CD4-positive, alpha-beta memory T cell (primary cell): ENCODE results near the gene LYPLAL1. TPM values are rescaled to one million over a fixed set of nuclear protein-coding genes. Genes with fewer than 3 reads are reported as not detected.

Experiments
- CTCF ChIA-PET: fragments of 350-600 bp; sonication (Branson Sonifier 250); formaldehyde crosslinking; loops from one replicate; lab custom pipeline; 2021; ENCODE audit warnings: inconsistent platforms; ENCODE audit not compliant: partially characterized antibody; lab: Charles Lee
- POLR2A ChIA-PET: fragments of 350-600 bp; sonication (Branson Sonifier 250); formaldehyde crosslinking; loops from one replicate; lab custom pipeline; 2021; ENCODE audit not compliant: partially characterized antibody; lab: Charles Lee
- DNase-seq, 5 donors: peaks; one replicate each; pipeline versions ENCODE4 v3.0.0 to v3.0.0-alpha.2; 2020 to 2022; ENCODE audit warnings: mixed read lengths in 1 of 5
- H3K27ac ChIP-seq: one replicate; pipeline ENCODE4 v1.7.0; 2013; ENCODE audit warnings: low read depth, low read length
- H3K27me3 ChIP-seq: 2 replicates; pipeline ENCODE4 v1.7.0; 2013; ENCODE audit warnings: mild to moderate bottlenecking, low read length, moderate library complexity; ENCODE audit not compliant: insufficient read depth
- H3K36me3 ChIP-seq: 2 replicates; pipeline ENCODE4 v1.7.0; 2013; ENCODE audit warnings: mild to moderate bottlenecking, low read length, moderate library complexity; ENCODE audit not compliant: insufficient read depth
- H3K4me1 ChIP-seq: 2 replicates; pipeline ENCODE4 v1.7.0; 2013; ENCODE audit warnings: mild to moderate bottlenecking, low read length, moderate library complexity; ENCODE audit not compliant: insufficient read depth
- H3K4me3 ChIP-seq, 2 donors: one replicate each; pipeline ENCODE4 v1.7.0; 2013; ENCODE audit warnings: low read length in 2 of 2, mild to moderate bottlenecking in 1 of 2
- H3K9me3 ChIP-seq, 2 donors: one replicate each; pipeline ENCODE4 v1.7.0; 2013; ENCODE audit warnings: low read length in 2 of 2, control low read depth in 1 of 2; ENCODE audit not compliant: control insufficient read depth in 1 of 2
- H3K27ac Mint-ChIP-seq, 7 donors: one replicate each; pipeline ENCODE4 v1.8.0; 2020 to 2021; ENCODE audit warnings: mixed read lengths in 7 of 7, mild to moderate bottlenecking in 6 of 7, inconsistent platforms in 3 of 7, moderate library complexity in 3 of 7
- H3K27me3 Mint-ChIP-seq, 2 donors: one replicate each; pipeline ENCODE4 v1.8.0; 2020 to 2021; ENCODE audit warnings: mixed read lengths in 2 of 2
- H3K36me3 Mint-ChIP-seq, 2 donors: one replicate each; pipeline ENCODE4 v1.8.0; 2020 to 2021; ENCODE audit warnings: mixed read lengths in 2 of 2, inconsistent platforms in 1 of 2, mild to moderate bottlenecking in 1 of 2
- H3K4me1 Mint-ChIP-seq, 4 donors: one replicate each; pipeline ENCODE4 v1.8.0; 2020 to 2021; ENCODE audit warnings: mixed read lengths in 4 of 4, mild to moderate bottlenecking in 1 of 4
- H3K4me3 Mint-ChIP-seq, 8 donors: one replicate each; pipeline ENCODE4 v1.8.0; 2020 to 2021; ENCODE audit warnings: mixed read lengths in 8 of 8, mild to moderate bottlenecking in 7 of 8, moderate library complexity in 6 of 8, inconsistent platforms in 3 of 8
- H3K9me3 Mint-ChIP-seq, 8 donors: one replicate each; pipeline ENCODE4 v1.8.0; 2020 to 2021; ENCODE audit warnings: mixed read lengths in 8 of 8, mild to moderate bottlenecking in 5 of 8, inconsistent platforms in 3 of 8, moderate library complexity in 1 of 8
- intact Hi-C: fragments of 100-400 bp; cut with micrococcal nuclease; formaldehyde crosslinking; loops from one replicate; pipeline ENCODE4 v1.15.1; 2023
- polyA plus RNA-seq, 2 donors: library from polyadenylated mRNA; unstranded; fragments of 300-500 nt; fragmentation: Illumina TruSeq; gene quantifications; one replicate each; pipeline ENCODE4 v1.2.3, GENCODE V29; 2021
- total RNA-seq, 2 experiments: library from RNA; stranded (reverse); gene quantifications; one replicate each; pipeline ENCODE4 v1.2.3, GENCODE V29; 2021

LYPLAL1 gene
- total and polyA plus RNA-seq, 4 experiments from 2014 or later = 22.1 to 33.7 (median 29.3) TPM

GRCh38 chr1:219206350-219206749 is 32.7 kb downstream of the LYPLAL1 start:
- CTCF ChIA-PET = interaction anchor here (1.0 kb wide), 1 partner anchor 18 kb away, joined by 3 read pairs; no protein-coding TSS in a partner anchor

GRCh38 chr1:219209578-219209977 is 35.9 kb downstream of the LYPLAL1 start:
- Histone ChIP-seq H3K4me1 (no peaks in the 10 kb centered on the region), H3K36me3 (no peaks in the 10 kb centered on the region), H3K4me3 (no peak overlapping the region), H3K27ac (no peak overlapping the region), H3K27me3 (no peaks in the 10 kb centered on the region), H3K9me3 (no peaks in the 10 kb centered on the region)
- H3K9me3 Mint-ChIP-seq = no peaks in the 10 kb centered on the region
- no peaks in the 10 kb centered on the region for H3K27me3 Mint-ChIP-seq
- ChIA-PET CTCF (no interaction called here), POLR2A (no interaction called here)
- no peak overlapping the region for H3K27ac Mint-ChIP-seq
- H3K4me1 Mint-ChIP-seq = peaks cover 0 to 4% (median 0%) of the 10 kb centered on the region in 4 donors
- DNase-seq = no peak
- no peak overlapping the region for H3K4me3 Mint-ChIP-seq
- peaks cover 15 to 27% of the 10 kb centered on the region in 2 donors for H3K36me3 Mint-ChIP-seq
- intact Hi-C loops = no loop called here

More at GRCh38 chr1:219206350-219206749, 32.7 kb downstream of the LYPLAL1 start:
- Mint-ChIP-seq H3K27ac (no peak overlapping the region), H3K9me3 (no peaks in the 10 kb centered on the region), H3K4me3 (no peak overlapping the region), H3K4me1 (peaks cover 0 to 4% (median 1%) of the 10 kb centered on the region in 4 donors), H3K27me3 (no peaks in the 10 kb centered on the region), H3K36me3 (peaks cover 8 to 16% of the 10 kb centered on the region in 2 donors)
- Histone ChIP-seq H3K4me3 (no peak overlapping the region), H3K9me3 (no peaks in the 10 kb centered on the region), H3K27me3 (no peaks in the 10 kb centered on the region), H3K27ac (no peak overlapping the region), H3K36me3 (no peaks in the 10 kb centered on the region), H3K4me1 (no peaks in the 10 kb centered on the region)
- POLR2A ChIA-PET = no interaction called here
- DNase-seq = no peak
- intact Hi-C loops = no loop called here

GRCh38 chr1:219210067-219210466 is 36.4 kb downstream of the LYPLAL1 start:
- no peak overlapping the region for H3K4me3 ChIP-seq
- no peaks in the 10 kb centered on the region for H3K36me3 ChIP-seq
- Mint-ChIP-seq H3K9me3 (no peaks in the 10 kb centered on the region), H3K27me3 (no peaks in the 10 kb centered on the region), H3K4me1 (peaks cover 0 to 4% (median 0%) of the 10 kb centered on the region in 4 donors), H3K36me3 (peaks cover 15 to 27% of the 10 kb centered on the region in 2 donors), H3K4me3 (no peak overlapping the region), H3K27ac (no peak overlapping the region)
- no peaks in the 10 kb centered on the region for H3K9me3 ChIP-seq
- ChIA-PET CTCF (no interaction called here), POLR2A (no interaction called here)
- no peak for DNase-seq
- H3K4me1 ChIP-seq = no peaks in the 10 kb centered on the region
- no peak overlapping the region for H3K27ac ChIP-seq
- no peaks in the 10 kb centered on the region for H3K27me3 ChIP-seq
- intact Hi-C loops = no loop called here

DNA sequence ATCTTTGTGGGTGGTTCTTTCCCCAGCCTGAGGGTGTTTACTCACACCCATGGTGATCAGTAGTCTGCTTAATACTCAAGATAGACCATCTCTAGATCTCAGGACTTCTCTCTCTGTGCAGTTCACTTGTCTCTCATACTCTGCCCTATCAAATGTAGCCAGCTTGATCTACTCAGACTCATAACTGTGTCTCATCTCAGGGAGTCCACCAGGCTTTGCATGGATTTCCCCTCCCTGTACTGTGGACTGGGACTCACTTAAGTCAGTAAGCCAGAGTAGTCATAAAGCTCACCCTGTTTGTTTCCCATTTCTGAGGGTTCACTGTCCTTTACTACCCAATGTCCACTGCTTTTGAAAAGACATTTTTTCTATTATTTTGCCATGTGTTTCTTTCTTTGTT is 41.8 kb downstream of the LYPLAL1 start:
- Mint-ChIP-seq H3K27ac (no peak overlapping the region), H3K9me3 (peaks cover 0 to 2% (median 0%) of the 10 kb centered on the region in 8 donors), H3K27me3 (no peaks in the 10 kb centered on the region), H3K36me3 (peaks cover 27 to 63% of the 10 kb centered on the region in 2 donors), H3K4me1 (peaks cover 0 to 1% (median 0%) of the 10 kb centered on the region in 4 donors), H3K4me3 (no peak overlapping the region)
- H3K9me3 ChIP-seq = no peaks in the 10 kb centered on the region
- H3K4me1 ChIP-seq = no peaks in the 10 kb centered on the region
- no peak overlapping the region for H3K27ac ChIP-seq
- no peaks in the 10 kb centered on the region for H3K27me3 ChIP-seq
- DNase-seq = no peak
- CTCF ChIA-PET = interaction anchor here (1.7 kb wide), 1 partner anchor 12 kb away, joined by 8 read pairs; no protein-coding TSS in a partner anchor
- POLR2A ChIA-PET = no interaction called here
- no peak overlapping the region for H3K4me3 ChIP-seq
- H3K36me3 ChIP-seq = no peaks in the 10 kb centered on the region
- intact Hi-C loops = no loop called here

DNA sequence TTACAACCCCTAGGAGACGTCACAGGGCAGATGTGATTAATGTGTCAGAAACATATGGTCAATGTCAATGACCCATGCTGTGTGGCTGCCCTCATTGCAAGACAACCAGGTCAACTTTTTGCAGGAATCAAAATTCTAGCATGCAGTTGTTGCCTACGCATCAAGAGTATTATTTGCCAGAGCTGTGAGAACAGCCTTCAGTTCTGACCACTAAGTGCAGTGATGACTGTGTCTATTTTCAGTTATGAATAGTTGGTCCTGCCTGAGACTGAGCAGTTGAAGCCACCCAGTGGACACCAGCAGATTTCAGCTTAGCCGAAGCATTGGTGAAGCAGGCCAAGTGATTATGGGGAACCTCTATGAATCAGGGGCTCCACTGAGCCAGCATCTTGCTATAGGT is 47.3 kb downstream of the LYPLAL1 start:
- peaks cover 12 to 45% of the 10 kb centered on the region in 2 donors for H3K36me3 Mint-ChIP-seq
- Histone ChIP-seq H3K36me3 (no peaks in the 10 kb centered on the region), H3K9me3 (no peaks in the 10 kb centered on the region), H3K27me3 (no peaks in the 10 kb centered on the region), H3K4me3 (no peak overlapping the region), H3K27ac (no peak overlapping the region), H3K4me1 (no peaks in the 10 kb centered on the region)
- no peak overlapping the region for H3K27ac Mint-ChIP-seq
- intact Hi-C loops = no loop called here
- ChIA-PET CTCF (no interaction called here), POLR2A (no interaction called here)
- H3K27me3 Mint-ChIP-seq = no peaks in the 10 kb centered on the region
- H3K4me1 Mint-ChIP-seq = no peaks in the 10 kb centered on the region
- no peak for DNase-seq
- H3K9me3 Mint-ChIP-seq = peaks cover 0 to 2% (median 0%) of the 10 kb centered on the region in 8 donors
- H3K4me3 Mint-ChIP-seq = no peak overlapping the region

DNA sequence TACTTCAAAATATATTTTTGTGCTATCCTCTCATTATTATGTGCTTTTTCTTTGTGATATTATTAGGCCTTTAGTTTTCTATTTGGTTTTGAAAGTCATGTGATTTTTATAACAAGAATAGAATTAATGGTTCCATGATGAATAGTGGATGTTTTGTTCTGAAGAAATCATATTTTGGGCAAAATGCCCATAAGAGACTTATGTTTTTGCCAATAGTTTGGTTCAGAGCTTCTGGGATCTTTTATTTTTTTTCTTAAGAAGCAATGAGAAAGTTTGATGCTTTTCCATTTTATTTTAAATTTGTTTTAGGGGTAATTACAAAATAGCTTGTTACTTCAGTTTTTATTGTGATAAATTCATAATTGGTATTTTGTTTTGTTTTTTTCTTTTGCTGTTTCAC is 49.8 kb downstream of the LYPLAL1 start:
- no peaks in the 10 kb centered on the region for H3K27me3 ChIP-seq
- no peaks in the 10 kb centered on the region for H3K36me3 ChIP-seq
- H3K4me3 ChIP-seq = no peak overlapping the region
- CTCF ChIA-PET = no interaction called here
- peaks cover 13 to 33% of the 10 kb centered on the region in 2 donors for H3K36me3 Mint-ChIP-seq
- no peak for DNase-seq
- POLR2A ChIA-PET = no interaction called here
- H3K27me3 Mint-ChIP-seq = no peaks in the 10 kb centered on the region
- H3K9me3 Mint-ChIP-seq = peaks cover 0 to 2% (median 0%) of the 10 kb centered on the region in 8 donors
- H3K4me1 ChIP-seq = no peaks in the 10 kb centered on the region
- H3K27ac ChIP-seq = no peak overlapping the region
- no peaks in the 10 kb centered on the region for H3K4me1 Mint-ChIP-seq
- intact Hi-C loops = no loop called here
- H3K9me3 ChIP-seq = no peaks in the 10 kb centered on the region
- no peak overlapping the region for H3K4me3 Mint-ChIP-seq
- no peak overlapping the region for H3K27ac Mint-ChIP-seq

DNA sequence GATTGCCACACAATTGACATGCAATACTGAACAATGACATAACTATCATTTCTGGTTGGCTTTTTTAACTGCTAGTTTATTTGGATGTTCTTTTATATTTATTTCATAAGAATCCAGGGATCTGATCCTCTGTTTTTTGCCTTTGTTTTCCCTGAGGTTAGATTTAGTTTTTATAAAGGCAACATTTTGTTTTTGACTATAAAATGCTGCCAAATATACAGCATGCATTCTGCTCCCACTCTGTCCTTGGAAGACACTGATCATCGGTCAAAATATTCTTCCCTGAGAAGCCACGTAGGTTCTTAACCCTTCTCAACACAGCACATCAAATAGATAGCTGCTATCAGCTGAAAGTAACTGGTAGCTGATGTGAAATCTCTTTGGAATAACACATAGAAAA is 52.5 kb downstream of the LYPLAL1 start:
- CTCF ChIA-PET = no interaction called here
- H3K4me1 Mint-ChIP-seq = no peaks in the 10 kb centered on the region
- H3K4me3 Mint-ChIP-seq = no peak overlapping the region
- H3K36me3 Mint-ChIP-seq = peaks cover 7 to 30% of the 10 kb centered on the region in 2 donors
- POLR2A ChIA-PET = no interaction called here
- no peak overlapping the region for H3K27ac ChIP-seq
- no peaks in the 10 kb centered on the region for H3K36me3 ChIP-seq
- peaks cover 0 to 2% (median 0%) of the 10 kb centered on the region in 8 donors for H3K9me3 Mint-ChIP-seq
- intact Hi-C loops = no loop called here
- no peak overlapping the region for H3K4me3 ChIP-seq
- DNase-seq = no peak
- no peaks in the 10 kb centered on the region for H3K27me3 ChIP-seq
- no peak overlapping the region for H3K27ac Mint-ChIP-seq
- no peaks in the 10 kb centered on the region for H3K9me3 ChIP-seq
- H3K4me1 ChIP-seq = no peaks in the 10 kb centered on the region
- H3K27me3 Mint-ChIP-seq = no peaks in the 10 kb centered on the region
